Measurements from ENCODE around the gene TMEM223. TPM values are rescaled to one million over a fixed set of nuclear protein-coding genes. Genes with fewer than 3 reads are reported as not detected.
A peak's percentile ranks its signal among the peaks of the same experiment; 100 is the strongest.

The TMEM223 gene
- total RNA-seq, 1 experiment from 2014 or later: 22.2 TPM

- no peak overlapping the region for H3K18ac ChIP-seq (ENCODE audit: insufficient read length, low read depth, low read length)
- no peak overlapping the region for H3T11ph ChIP-seq (ENCODE audit: low read length)
- no peak overlapping the region for H4K8ac ChIP-seq (replicated peaks; ENCODE audit: insufficient read length, low read depth, low read length)
- peak overlapping the region; percentile 91 for H3K4me2 ChIP-seq (ENCODE audit: insufficient read depth, insufficient read length, low read length)
- DNase-seq: peak; percentile 91
- no peaks in the 10 kb centered on the region for H3K9me3 ChIP-seq (ENCODE audit: control insufficient read depth, low read depth, low read length)
- no peak overlapping the region for H2BK5ac ChIP-seq (ENCODE audit: insufficient read length, low read length)
- peak overlapping the region; percentile 79 to 97 for H3K4me3 Mint-ChIP-seq
- no peaks in the 10 kb centered on the region for H3K4me1 ChIP-seq (ENCODE audit: insufficient read depth, low read length)
- H2BK120ac ChIP-seq (ENCODE audit: low read depth, low read length, poor library complexity, severe bottlenecking): no peak overlapping the region
- H3K79me1 ChIP-seq (ENCODE audit: insufficient read depth, low read depth, low read length, poor library complexity, severe bottlenecking): peaks cover 9% of the 10 kb centered on the region
- no peaks in the 10 kb centered on the region for H4K20me1 ChIP-seq (ENCODE audit: control insufficient read depth, insufficient read depth, insufficient read length)
- no CpG with 5 or more reads among the region's 9 CpGs for WGBS (ENCODE audit: extremely low coverage, insufficient read length, low lambda C conversion rate)
- peaks cover 18% of the 10 kb centered on the region; the same call in 1 of the 2 replicates for H3K79me2 ChIP-seq (ENCODE audit: insufficient read depth, low read length)
- peak overlapping the region; percentile 97 to 98 (median 97) for H3K27ac Mint-ChIP-seq
- H2AFZ ChIP-seq (ENCODE audit: low read length): no peak overlapping the region
- no peak overlapping the region for H2AK5ac ChIP-seq (ENCODE audit: insufficient read length, low read length)
- H3K9ac ChIP-seq (ENCODE audit: extremely low read depth, insufficient read length, low read length): peak overlapping the region; percentile 28
- no peak overlapping the region for H3K4ac ChIP-seq (ENCODE audit: low read depth, low read length)
- H4K5ac ChIP-seq (ENCODE audit: insufficient read length, low read depth, low read length): no peak overlapping the region
- H2BK15ac ChIP-seq (ENCODE audit: low read depth, low read length): no peak overlapping the region
- H3K9me3 Mint-ChIP-seq: no peaks in the 10 kb centered on the region
- H4K91ac ChIP-seq (ENCODE audit: insufficient read length, low read depth, low read length): no peak overlapping the region
- no peak overlapping the region for H3K23ac ChIP-seq (ENCODE audit: insufficient read length, low read depth, low read length)
- H3K4me1 Mint-ChIP-seq: peaks cover 37 to 51% of the 10 kb centered on the region in 2 experiments
- no peak overlapping the region for H3K14ac ChIP-seq (ENCODE audit: insufficient read depth, low read length)
- H3K27ac ChIP-seq (ENCODE audit: insufficient read length, low read depth, low read length): peak overlapping the region; percentile 92
- no peak overlapping the region for H3K56ac ChIP-seq (ENCODE audit: insufficient read length, low read depth, low read length)
- peaks cover 8 to 16% (median 12%) of the 10 kb centered on the region in 3 experiments; a peak in 6 of 7 replicates for H3K36me3 Mint-ChIP-seq (ENCODE audit: insufficient read depth in 1 of 3, low read depth in 3 of 3)
- H3K23me2 ChIP-seq (ENCODE audit: insufficient read length, low read depth, low read length, poor library complexity, severe bottlenecking): peaks cover 8% of the 10 kb centered on the region
- no peak overlapping the region for H2BK20ac ChIP-seq (ENCODE audit: low read depth, low read length, poor library complexity, severe bottlenecking)
- no peaks in the 10 kb centered on the region for H3K27me3 Mint-ChIP-seq (ENCODE audit: low read depth)
- H2BK12ac ChIP-seq (ENCODE audit: insufficient read length, low read depth, low read length): no peak overlapping the region
- no peaks in the 10 kb centered on the region for H3K27me3 ChIP-seq (ENCODE audit: insufficient read depth, low read length)
- TF ChIP-seq CTCF (conservative IDR thresholded peaks at IDR 0.05): no peak
Observed at GRCh38 chr11:62757846-62758788, 33.7 kb downstream of the TMEM223 start.

Measured in H9 (cell line).